Measurements from ENCODE around the gene SLC23A2.

DNA sequence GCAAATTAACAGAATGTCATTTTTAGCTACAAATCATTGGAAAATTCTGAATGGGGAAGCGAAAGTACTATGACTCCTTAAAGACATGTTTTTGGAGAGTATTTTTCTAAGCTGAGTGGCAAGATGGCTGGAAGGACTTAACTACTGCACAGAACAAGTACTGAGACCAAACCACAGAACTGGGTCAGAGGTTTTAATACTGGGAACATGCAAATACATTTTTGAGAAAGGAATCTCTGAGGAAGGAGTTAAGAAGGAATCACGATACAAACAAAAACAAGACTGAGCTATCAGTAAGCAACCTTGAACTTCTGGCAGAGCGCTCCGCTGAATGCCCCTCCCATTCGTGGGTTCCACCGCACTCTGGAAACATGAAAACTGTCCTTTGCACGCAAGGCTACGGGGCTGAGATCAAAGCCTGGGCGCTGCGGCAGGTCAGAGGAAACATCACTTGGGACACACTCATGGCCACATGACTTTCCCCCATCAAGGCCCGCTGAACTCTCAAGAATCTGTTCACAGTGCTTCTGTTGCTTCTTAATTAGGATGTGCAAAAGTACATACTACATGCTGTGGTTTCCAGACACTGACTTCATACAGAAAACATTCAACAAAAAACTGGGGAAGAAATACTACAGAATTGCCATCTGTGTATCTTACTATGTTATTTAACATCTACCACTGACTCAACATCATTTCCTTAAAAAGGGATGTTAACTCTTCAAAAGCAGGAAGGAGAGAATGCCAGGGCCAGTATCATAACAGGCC is 27.8 kb downstream of the SLC23A2 start:
- TF ChIP-seq, protein P1, sequence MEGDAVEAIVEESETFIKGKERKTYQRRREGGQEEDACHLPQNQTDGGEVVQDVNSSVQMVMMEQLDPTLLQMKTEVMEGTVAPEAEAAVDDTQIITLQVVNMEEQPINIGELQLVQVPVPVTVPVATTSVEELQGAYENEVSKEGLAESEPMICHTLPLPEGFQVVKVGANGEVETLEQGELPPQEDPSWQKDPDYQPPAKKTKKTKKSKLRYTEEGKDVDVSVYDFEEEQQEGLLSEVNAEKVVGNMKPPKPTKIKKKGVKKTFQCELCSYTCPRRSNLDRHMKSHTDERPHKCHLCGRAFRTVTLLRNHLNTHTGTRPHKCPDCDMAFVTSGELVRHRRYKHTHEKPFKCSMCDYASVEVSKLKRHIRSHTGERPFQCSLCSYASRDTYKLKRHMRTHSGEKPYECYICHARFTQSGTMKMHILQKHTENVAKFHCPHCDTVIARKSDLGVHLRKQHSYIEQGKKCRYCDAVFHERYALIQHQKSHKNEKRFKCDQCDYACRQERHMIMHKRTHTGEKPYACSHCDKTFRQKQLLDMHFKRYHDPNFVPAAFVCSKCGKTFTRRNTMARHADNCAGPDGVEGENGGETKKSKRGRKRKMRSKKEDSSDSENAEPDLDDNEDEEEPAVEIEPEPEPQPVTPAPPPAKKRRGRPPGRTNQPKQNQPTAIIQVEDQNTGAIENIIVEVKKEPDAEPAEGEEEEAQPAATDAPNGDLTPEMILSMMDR (IDR thresholded peaks at IDR 0.05 in 2 of 3, conservative IDR thresholded peaks at IDR 0.05 in 1 of 3; ENCODE audit: borderline replicate concordance in 1 of 3, insufficient read depth in 1 of 3, low read depth in 2 of 3, low read length in 2 of 3), result no peak
- TF ChIP-seq SP1 (IDR thresholded peaks at IDR 0.05; ENCODE audit: low read depth) (no peak), RAD21 (IDR thresholded peaks at IDR 0.05; ENCODE audit: low read depth) (no peak), POLR2AphosphoS5 (IDR thresholded peaks at IDR 0.05; ENCODE audit: low read depth, low read length) (no peak), EZH2 (IDR thresholded peaks at IDR 0.05) (no peak), ELF1 (IDR thresholded peaks at IDR 0.05; ENCODE audit: borderline replicate concordance, low read depth) (no peak), EZH2phosphoT487 (IDR thresholded peaks at IDR 0.05; ENCODE audit: borderline replicate concordance) (no peak), POLR2A (IDR thresholded peaks at IDR 0.05; ENCODE audit: borderline replicate concordance, extremely low read depth, insufficient read depth, insufficient read length) (no peak), YY1 (IDR thresholded peaks at IDR 0.05; ENCODE audit: extremely low read depth, insufficient replicate concordance, low read depth, low read length) (no peak), SIN3A (IDR thresholded peaks at IDR 0.05; ENCODE audit: low read depth) (no peak), ZNF274 (IDR thresholded peaks at IDR 0.05; ENCODE audit: low read depth, low read length) (no peak)
